ENCODE results near the gene KRTAP9-4.
"Not testable (repeated sequence)": the region's sequence is repeated elsewhere in the genome, so short reads cannot be mapped to it uniquely, and the experiment has no call there.

Gene KRTAP9-4, protein sequence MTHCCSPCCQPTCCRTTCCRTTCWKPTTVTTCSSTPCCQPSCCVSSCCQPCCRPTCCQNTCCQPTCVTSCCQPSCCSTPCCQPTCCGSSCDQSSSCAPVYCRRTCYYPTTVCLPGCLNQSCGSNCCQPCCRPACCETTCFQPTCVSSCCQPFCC

DNA sequence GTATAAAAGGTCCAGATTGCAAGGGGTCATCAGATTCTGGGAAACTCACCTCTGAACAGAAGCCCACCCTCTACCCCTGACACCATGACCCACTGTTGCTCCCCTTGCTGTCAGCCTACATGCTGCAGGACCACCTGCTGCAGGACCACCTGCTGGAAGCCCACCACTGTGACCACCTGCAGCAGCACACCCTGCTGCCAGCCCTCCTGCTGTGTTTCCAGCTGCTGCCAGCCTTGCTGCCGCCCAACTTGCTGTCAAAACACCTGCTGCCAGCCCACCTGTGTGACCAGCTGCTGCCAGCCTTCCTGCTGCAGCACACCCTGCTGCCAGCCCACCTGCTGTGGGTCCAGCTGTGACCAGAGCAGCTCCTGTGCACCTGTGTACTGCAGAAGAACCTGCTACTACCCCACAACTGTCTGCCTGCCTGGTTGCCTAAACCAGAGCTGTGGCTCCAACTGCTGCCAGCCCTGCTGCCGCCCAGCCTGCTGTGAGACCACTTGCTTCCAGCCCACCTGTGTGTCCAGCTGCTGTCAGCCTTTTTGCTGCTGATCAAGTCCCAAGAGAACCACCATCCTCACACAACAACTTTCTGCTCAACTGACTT lies at the start of gene KRTAP9-4:
TSS of gene KRTAP9-4 (plus strand) at position 51 of the 604 bp plus-strand sequence. CDS start at position 85, 34 bp downstream.
- not testable (repeated sequence) for DNase-seq (ENCODE audit: low read depth)

DNA sequence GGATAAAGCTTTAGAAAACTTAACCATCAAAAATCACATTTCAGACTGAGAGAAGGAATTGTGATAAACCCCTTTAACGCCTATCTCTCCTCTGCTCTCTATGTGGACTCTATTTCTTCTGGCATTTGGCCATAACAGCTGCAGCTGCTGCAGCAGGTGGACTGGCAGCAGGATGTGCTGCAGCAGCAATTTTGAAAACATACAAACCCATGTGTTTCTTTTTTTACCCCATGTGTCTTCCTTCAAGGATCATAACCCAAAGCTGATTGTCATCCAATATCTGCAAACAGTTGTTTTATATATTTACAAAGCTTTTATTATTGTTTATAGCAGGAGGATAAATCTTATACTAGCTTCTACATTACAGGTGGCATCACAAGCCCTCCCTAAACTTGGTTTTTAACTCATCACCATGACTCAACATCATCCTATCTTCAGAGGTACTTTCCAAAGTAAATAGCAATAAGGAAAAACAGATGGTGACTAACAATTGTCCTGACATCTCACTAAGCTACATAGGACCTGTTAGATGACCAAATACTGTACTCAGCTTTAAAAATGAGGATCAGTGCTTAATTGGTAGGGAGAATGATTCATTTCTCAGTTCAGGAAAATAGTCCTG lies 37.5 kb upstream of the KRTAP9-4 start:
- DNase-seq (ENCODE audit: low read depth): no peak

DNA sequence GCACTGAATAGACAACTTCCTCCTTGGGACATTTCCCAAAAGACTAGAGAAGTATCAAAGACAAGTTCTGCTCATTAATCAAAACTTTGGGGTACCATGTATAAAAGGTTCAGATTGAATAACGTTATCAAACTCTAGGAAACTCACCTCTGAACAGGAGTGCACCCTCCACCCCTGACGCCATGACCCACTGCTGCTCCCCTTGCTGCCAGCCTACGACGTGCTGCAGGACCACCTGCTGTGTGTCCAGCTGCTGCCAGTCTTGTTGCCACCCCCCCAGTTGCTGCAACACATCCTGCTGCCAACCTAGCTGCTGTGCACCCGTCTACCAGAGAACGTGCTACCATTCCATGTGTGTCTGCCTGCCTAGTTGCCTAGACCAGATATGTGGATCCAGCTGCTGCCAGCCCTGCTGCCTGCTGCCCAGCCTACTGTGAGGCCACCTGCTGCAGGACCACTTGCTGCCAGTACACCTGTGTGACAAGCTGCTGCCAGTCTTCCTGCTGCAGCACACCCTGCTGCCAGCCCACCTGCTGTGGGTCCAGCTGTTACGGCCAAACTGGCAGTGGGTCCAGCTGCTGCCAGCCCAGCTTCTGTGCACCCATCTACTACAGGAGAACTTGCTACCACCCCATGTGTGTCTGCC lies 36.8 kb upstream of the KRTAP9-4 start:
- no peak for DNase-seq (ENCODE audit: low read depth)

DNA sequence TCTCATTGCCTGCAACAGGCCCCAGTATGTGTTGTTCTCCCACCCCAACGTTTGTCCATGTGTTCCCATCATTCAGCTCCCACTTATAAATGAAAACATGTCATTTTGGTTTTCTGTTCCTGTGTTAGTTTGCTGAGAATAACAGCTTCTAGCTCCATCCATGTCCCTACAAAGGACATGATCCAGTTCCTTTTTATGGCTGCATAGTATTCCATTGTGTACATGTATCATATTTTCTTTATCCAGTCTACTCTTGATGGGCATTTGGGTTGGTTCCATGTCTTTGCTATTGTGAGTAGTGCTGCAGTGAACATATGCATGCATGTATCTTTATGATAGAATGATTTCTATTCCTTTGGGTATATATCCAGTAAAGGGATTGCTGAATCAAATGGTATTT lies 33.8 kb upstream of the KRTAP9-4 start:
- no peak for DNase-seq (ENCODE audit: low read depth)

DNA sequence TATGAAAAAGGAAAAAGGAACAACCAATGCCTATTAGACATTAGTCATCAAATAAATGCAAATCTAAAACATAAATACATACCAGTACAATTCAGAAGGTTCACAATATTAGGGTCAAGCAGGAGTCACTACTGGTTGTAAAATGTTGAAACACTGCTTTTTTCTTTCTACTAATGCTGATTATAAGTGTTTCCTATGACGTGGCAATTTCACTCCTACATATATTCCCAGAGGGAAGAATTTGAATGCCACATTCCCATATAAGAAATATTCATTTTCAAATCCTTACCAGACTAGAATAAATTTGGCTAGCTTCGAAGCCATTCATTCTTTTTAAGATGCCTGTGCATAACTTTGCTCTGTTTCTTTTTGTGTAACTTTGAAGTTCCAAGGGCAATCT lies 25.7 kb upstream of the KRTAP9-4 start:
- DNase-seq (ENCODE audit: low read depth): no peak

DNA sequence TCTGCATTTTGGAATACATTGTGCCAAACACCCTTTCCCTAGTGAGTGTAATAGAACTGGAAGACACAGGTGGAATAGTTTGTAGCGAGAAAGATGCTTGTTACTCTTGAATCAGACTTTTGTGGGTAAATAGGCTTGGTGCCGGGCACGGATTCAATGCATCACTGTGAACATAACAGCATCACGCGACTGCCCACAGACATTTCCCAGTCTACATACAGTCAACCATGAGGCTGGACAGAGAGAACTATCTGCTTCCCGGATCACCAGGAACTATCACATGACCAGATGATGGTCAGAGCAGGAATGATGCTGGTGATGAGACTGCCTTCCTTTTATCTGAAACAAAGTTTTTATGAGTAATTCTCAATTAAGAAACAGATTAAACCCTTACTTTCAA lies 23.4 kb upstream of the KRTAP9-4 start:
- no peak for DNase-seq (ENCODE audit: low read depth)

DNA sequence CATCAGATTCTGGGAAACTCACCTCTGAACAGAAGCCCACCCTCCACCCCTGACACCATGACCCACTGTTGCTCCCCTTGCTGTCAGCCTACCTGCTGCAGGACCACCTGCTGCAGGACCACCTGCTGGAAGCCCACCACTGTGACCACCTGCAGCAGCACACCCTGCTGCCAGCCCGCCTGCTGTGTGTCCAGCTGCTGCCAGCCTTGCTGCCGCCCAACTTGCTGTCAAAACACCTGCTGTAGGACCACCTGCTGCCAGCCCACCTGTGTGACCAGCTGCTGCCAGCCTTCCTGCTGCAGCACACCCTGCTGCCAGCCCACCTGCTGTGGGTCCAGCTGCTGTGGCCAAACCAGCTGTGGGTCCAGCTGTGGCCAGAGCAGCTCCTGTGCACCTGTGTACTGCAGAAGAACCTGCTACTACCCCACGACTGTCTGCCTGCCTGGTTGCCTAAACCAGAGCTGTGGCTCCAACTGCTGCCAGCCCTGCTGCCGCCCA lies 22.8 kb upstream of the KRTAP9-4 start, which contains the start of gene KRTAP9-2:
TSS of gene KRTAP9-2 (plus strand) at position 51 of the 498 bp plus-strand sequence. CDS start at position 58, 7 bp downstream.
- DNase-seq (ENCODE audit: low read depth): not testable (repeated sequence)

DNA sequence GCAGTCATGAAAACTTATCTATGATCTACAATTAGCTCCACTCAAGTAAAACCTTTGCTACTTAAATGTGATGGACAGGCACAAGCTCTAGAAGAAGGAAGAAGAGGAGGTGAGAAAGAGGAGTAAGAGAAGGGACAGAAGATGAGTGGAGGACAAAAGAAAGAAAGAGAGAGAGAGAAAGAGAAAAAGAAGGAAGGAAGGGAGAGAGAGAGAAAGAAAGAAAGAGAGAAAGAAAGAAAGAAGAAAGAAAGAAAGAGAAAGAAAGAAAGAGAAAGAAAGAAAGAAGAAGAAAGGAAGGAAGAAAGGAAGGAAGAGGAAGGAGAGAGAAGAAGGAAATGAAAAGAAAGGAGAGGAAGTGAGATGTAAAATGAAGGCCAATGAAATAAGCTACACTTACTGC lies 19.4 kb upstream of the KRTAP9-4 start:
- DNase-seq (ENCODE audit: low read depth): no peak

DNA sequence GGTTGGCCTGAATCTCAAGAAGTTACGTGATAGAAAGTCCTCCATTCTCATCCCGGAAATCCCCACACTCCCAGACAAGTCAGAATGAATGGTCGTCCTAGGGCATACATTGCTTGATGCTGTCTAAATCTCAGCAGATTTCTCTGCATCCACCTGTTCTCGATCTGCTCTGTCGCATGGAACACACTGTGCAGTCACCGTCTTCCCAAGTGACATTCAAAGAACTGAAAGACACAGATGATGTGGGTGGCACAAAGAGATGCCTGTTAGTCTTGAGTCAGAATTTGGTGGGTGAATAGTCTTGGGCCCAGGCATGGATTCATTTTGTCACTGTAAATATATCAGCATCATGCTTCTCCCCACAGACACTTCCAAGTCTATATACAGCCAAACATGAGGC lies 17.8 kb upstream of the KRTAP9-4 start:
- no peak for DNase-seq (ENCODE audit: low read depth)

DNA sequence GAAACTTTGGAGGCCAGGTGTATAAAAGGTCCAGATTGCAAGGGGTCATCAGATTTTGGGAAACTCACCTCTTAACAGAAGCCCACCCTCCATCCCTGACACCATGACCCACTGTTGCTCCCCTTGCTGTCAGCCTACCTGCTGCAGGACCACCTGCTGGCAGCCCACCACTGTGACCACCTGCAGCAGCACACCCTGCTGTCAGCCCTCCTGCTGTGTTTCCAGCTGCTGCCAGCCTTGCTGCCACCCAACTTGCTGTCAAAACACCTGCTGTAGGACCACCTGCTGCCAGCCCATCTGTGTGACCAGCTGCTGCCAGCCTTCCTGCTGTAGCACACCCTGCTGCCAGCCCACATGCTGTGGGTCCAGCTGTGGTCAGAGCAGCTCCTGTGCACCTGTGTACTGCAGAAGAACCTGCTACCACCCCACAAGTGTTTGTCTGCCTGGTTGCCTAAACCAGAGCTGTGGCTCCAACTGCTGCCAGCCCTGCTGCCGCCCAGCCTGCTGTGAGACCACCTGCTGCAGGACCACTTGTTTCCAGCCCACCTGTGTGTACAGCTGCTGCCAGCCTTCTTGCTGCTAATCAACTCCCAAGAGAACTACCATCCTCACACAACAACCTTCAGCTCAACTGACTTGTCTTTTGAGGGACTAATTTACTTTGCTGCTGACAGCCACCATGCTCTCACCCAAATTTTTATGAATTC lies 16.9 kb upstream of the KRTAP9-4 start, which contains the start of gene KRTAP9-3:
TSS of gene KRTAP9-3 (plus strand) at position 51 of the 707 bp plus-strand sequence. CDS start at position 104, 53 bp downstream.
- not testable (repeated sequence) for DNase-seq (ENCODE audit: low read depth)

DNA sequence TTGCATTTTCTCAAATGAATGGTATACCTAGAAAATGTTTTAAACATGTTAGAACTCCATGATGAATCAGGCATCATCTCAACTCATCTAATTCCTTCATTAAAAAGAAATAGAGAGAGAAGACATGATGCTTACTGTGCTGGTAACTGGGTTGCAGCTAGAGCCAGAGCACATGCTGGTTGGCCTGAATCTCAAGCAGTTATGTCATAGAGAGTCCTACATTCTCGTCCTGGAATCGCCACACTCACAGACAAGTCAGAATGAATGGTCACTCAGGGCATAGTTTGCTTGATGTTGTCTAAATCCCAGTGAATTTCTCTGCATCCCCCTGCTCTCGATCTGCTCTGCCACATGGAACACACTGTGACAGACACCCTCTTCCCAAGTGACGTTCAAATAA lies 12.4 kb upstream of the KRTAP9-4 start:
- DNase-seq (ENCODE audit: low read depth): not testable (repeated sequence)

DNA sequence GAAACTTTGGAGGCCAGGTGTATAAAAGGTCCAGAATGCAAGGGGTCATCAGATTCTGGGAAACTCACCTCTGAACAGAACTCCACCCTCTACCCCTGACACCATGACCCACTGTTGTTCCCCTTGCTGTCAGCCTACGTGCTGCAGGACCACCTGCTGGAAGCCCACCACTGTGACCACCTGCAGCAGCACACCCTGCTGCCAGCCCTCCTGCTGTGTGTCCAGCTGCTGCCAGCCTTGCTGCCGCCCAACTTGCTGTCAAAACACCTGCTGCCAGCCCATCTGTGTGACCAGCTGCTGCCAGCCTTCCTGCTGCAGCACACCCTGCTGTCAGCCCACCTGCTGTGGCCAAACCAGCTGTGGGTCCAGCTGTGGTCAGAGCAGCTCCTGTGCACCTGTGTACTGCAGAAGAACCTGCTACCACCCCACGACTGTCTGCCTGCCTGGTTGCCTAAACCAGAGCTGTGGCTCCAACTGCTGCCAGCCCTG lies 11.5 kb upstream of the KRTAP9-4 start, which contains the start of gene KRTAP9-8:
TSS of gene KRTAP9-8 (plus strand) at position 51 of the 489 bp plus-strand sequence. CDS start at position 104, 53 bp downstream.
- not testable (repeated sequence) for DNase-seq (ENCODE audit: low read depth)

DNA sequence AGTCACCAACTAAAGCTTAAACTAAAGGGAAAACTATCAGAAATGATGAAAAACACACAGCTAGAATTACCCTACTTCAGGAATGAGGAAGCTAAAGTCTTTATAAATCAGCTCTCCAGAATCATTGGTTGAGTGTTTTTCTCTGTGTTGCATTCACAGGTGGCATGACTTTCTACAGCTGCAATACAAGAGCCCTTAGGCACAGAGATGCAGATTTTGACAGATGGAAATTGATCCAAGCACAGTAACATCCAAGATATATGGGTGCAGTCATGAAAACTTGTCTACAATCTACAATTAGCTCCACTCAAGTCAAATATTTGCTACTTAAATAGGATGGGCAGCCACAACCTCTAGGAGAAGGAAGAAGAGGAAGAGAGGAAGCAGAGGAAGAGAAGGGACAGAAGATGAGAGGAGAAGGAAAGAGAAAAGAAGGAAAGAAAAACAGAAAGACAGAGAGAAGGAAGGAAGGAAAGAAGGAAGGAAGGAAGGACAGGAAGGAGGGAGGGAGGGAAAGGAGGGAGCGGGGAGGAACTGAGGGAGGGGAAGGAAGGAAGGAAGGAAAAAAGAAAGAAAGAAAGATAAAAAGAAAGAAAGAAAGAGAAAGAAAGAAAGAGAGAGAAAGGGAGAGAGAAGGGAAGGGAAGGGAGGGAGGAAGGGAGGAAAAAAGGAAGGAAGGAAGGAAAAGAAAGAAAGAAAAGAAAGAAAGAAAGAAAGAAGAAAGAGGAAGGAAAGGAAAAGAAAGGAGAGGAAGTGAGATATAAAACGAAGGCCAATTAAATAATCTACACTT lies 2.3 kb upstream of the KRTAP9-4 start:
- DNase-seq (ENCODE audit: low read depth): not testable (repeated sequence)

DNA sequence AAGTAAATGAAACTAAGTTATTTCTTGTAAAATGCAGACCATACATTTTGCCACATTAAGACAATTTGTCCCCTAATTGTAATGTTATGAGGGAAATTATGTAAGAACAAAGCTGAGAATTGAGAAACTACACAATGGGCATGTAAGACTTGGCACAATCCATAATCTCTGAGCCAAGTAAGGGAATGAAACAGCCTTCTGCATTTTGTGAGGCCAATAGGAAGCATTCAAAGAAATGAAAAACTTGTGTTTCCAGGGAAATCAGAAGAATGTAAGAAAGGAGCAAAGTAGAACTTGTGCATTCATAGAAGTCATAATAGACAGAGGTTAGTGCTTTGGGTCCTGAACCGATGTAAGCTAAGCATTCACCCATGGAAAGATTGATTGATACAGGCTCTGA lies 1.8 kb downstream of the KRTAP9-4 start:
- no peak for DNase-seq (ENCODE audit: low read depth)

DNA sequence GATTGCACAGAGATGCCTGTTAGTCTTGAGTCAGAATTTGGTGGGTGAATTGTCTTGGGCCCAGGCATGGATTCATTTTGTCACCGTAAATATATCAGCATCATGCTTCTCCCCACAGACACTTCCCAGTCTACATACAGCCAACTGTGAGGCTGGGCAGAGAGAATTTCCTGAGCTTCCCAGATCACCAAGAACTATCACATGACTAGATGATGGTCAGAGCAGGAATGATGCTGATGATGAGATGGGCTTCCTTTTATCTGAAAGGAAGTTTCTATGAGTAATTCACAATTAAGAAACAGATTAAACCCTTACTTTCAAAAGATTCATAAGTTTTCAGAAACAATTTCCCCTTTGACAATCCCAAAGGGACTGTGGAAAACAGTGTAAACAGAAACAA lies 5.4 kb downstream of the KRTAP9-4 start:
- no peak for DNase-seq (ENCODE audit: low read depth)

DNA sequence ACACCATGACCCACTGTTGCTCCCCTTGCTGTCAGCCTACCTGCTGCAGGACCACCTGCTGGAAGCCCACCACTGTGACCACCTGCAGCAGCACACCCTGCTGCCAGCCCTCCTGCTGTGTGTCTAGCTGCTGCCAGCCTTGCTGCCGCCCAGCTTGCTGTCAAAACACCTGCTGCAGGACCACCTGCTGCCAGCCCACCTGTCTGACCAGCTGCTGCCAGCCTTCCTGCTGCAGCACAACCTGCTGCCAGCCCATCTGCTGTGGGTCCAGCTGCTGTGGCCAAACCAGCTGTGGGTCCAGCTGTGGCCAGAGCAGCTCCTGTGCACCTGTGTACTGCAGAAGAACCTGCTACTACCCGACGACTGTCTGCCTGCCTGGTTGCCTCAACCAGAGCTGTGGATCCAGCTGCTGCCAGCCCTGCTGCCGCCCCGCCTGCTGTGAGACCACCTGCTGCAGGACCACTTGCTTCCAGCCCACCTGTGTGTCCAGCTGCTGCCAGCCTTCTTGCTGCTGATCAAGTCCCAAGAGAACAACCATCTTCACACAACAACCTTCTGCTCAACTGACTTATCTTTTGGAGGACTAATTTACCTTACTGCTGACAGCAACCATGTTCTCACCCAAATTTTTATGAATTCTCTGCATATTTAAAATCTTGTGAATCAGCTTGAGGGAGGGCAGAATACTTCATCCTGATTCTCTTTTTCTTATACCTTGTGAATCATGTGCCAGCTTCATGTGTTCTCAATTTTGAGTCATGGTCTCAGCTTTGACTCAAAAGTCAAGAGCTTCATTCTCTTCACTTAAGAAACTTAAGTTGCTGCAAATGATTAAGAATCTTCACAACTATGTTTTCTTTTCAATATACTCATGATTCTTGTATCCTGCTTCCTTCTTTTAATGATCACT lies 6.1 kb downstream of the KRTAP9-4 start, which contains the start of gene KRTAP9-9:
TSS of gene KRTAP9-9 (plus strand) at position 4 of the 910 bp plus-strand sequence.
- DNase-seq (ENCODE audit: low read depth): not testable (repeated sequence)

DNA sequence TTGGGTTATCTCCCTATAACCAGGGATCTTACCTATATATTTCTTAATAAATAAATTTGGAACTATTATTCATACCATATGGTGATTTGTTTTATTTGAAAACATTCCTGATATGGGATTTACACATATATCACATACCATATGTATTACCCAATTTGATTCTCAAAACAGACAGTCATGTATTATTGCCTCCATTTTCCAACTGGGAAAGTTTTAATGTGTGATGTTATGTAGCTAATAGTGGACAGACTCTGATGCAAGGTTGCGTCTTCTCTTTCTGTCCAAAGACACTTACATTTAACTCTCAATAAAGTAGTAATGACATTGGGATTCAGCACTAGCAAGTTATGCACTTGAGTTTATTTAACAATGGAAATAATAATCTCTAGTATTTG lies 6.8 kb downstream of the KRTAP9-4 start:
- DNase-seq (ENCODE audit: low read depth): no peak

DNA sequence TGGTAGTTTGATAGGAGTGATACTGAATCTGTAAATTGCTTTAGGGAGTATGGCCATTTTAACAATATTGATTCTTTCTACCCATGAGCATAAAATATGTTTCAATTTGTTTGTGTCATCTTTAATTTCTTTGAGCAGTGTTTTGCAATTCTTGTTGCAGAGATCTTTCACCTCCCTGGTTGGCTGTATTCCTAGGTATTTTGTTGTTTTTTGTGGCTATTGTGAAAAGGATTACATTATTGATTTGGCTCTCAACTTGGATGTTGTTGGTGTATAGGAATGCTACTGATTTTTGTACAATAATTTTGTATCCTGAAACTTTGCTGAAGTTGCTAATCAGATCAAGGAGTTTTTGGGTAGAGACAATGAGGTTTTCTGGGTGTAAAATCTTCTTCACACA lies 8.9 kb downstream of the KRTAP9-4 start:
- no peak for DNase-seq (ENCODE audit: low read depth)

DNA sequence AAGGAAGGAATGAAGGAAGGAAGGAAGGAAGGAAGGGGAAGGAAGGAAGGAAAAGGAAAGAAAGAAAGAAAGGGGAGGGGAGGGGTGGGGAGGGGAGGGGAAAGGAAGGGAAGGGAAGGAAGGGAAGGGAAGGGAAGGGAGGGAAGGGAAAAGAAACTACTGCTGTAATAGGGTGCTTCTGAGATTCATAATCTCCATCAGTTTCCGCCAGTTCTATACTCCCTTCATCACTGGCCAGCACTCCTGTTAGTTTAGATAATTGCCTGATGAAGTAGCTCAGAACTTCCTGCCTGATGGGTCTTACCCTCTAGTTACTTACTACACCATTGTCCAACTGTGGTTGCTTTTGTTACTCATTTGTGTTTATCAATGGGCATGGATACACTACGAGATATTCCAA lies 13.7 kb downstream of the KRTAP9-4 start:
- no peak for DNase-seq (ENCODE audit: low read depth)

DNA sequence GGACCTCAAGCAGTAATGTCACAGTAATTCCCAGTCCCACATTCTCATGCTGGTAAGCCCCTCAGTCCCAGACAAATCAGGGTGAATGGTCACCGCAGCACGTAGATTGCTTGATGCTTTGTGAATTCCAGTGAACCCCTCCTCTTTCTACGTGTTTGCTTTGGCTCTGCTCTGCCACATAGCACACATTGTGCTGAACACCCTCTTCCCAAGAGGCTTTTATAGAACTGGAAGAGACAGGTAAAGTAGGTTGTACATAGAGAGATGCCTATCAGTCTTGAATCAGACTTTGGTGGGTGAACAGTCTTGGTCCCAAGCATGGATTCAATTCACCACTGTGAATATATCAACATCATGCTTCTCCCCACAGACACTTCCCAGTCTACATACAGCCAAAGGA lies 15.1 kb downstream of the KRTAP9-4 start:
- no peak for DNase-seq (ENCODE audit: low read depth)

All from HS-27A (cell line).